Panc1 (cell line): ENCODE data around the gene DPYSL5. TPM values are rescaled to one million over a fixed set of nuclear protein-coding genes. Genes with fewer than 3 reads are reported as not detected.
A peak's percentile ranks its signal among the peaks of the same experiment; 100 is the strongest.

Source experiments
- ATAC-seq: fragments of 200-7000 bp; cut with Tn5 transposase; 2 replicates; pipeline ENCODE4 v1.9.1; 2020; ENCODE audit warnings: mild to moderate bottlenecking, moderate library complexity
- BruUV-seq: library from RNA; stranded (reverse); fragments of 400-500 nt; replicated peaks from 2 replicates; lab custom pipeline; 2021; lab: Mats Ljungman, UMichigan
- CTCF ChIA-PET: fragments of 300-600 bp; sonication (Branson Sonifier 250); formaldehyde crosslinking; loops from one replicate; lab custom pipeline; 2022; ENCODE audit warnings: antibody characterized with exemption; lab: Charles Lee
- POLR2A ChIA-PET: fragments of 300-600 bp; sonication (Branson Sonifier 250); formaldehyde crosslinking; loops from one replicate; lab custom pipeline; 2022; ENCODE audit warnings: antibody characterized with exemption; lab: Charles Lee
- DNase-seq: peaks from one replicate; pipeline ENCODE4 v3.0.0-alpha.2; 2010; ENCODE audit warnings: low read depth, low spot score
- H3K27ac ChIP-seq: 2 replicates; pipeline ENCODE4 v1.5.1; 2011; ENCODE audit warnings: mild to moderate bottlenecking, low read length, inconsistent platforms
- H3K27me3 ChIP-seq: fragments of 200-500 bp; sonication (Bioruptor generic); 2 replicates; pipeline ENCODE4 v1.6.0; 2014; ENCODE audit warnings: low read length, inconsistent platforms; ENCODE audit not compliant: control insufficient read depth, insufficient read depth
- H3K36me3 ChIP-seq: fragments of 200-500 bp; sonication (Bioruptor generic); 2 replicates; pipeline ENCODE4 v1.5.1; 2014; ENCODE audit warnings: inconsistent platforms, mild to moderate bottlenecking, low read length, moderate library complexity; ENCODE audit not compliant: control insufficient read depth, insufficient read depth
- H3K4me1 ChIP-seq: 2 replicates; pipeline ENCODE4 v1.5.1; 2011; ENCODE audit warnings: inconsistent platforms, mild to moderate bottlenecking, low read length, moderate library complexity; ENCODE audit not compliant: control insufficient read depth, insufficient read depth
- H3K4me3 ChIP-seq, 2 experiments: 2 replicates each; pipeline ENCODE4 v1.5.1; 2011 to 2012; ENCODE audit warnings: low read depth in 2 of 2, low read length in 2 of 2, mild to moderate bottlenecking in 2 of 2, inconsistent platforms in 1 of 2, moderate library complexity in 1 of 2
- H3K9me3 ChIP-seq: fragments of 200-500 bp; sonication (Bioruptor generic); 2 replicates; pipeline ENCODE4 v1.5.1; 2014; ENCODE audit warnings: low read depth, mild to moderate bottlenecking, inconsistent platforms, low read length, moderate library complexity; ENCODE audit not compliant: control insufficient read depth, insufficient read depth
- POLR2AphosphoS5 ChIP-seq: IDR thresholded peaks from 2 replicates; pipeline ENCODE4 v1.6.1; 2012; ENCODE audit warnings: mild to moderate bottlenecking, low read depth, low read length, moderate library complexity
- SIN3A ChIP-seq: IDR thresholded peaks from 2 replicates; pipeline ENCODE4 v1.6.1; 2012; ENCODE audit warnings: low read depth, mild to moderate bottlenecking, low read length, moderate library complexity, borderline replicate concordance; ENCODE audit not compliant: insufficient read depth
- TCF7L2 ChIP-seq: IDR thresholded peaks from 2 replicates; pipeline ENCODE4 v1.6.1; 2011; ENCODE audit warnings: mild to moderate bottlenecking, low read depth, low read length, inconsistent platforms
- in situ Hi-C: cut with HindIII; loops from 2 replicates; pipeline ENCODE4 v1.10.0; 2016; ENCODE audit warnings: low sequenced_read_pairs, low pct_unique_long_range_greater_than_20kb
- intact Hi-C: fragments of 100-400 bp; cut with micrococcal nuclease; formaldehyde crosslinking; loops from one replicate; pipeline ENCODE4 v1.10.0; 2022; ENCODE audit not compliant: unreplicated experiment
- total RNA-seq: library from RNA; stranded (reverse); gene quantifications from one replicate; pipeline ENCODE4 v1.2.1, GENCODE V29; 2021; ENCODE audit not compliant: unreplicated experiment
- TF ChIP-seq, protein P1 (sequence below): fragments of 450-650 bp; IDR thresholded peaks from 2 replicates; pipeline ENCODE4 v1.5.1; 2017; ENCODE audit warnings: mild to moderate bottlenecking
- TF ChIP-seq, protein P2 (sequence below), 2 experiments: IDR thresholded peaks; 2 replicates each; pipeline ENCODE4 v1.6.1; 2011 to 2012; ENCODE audit warnings: low read depth in 2 of 2, control low read depth in 1 of 2, low read length in 1 of 2, mild to moderate bottlenecking in 1 of 2, moderate library complexity in 1 of 2; ENCODE audit not compliant: insufficient read depth in 1 of 2

Gene DPYSL5
- total RNA-seq, 1 experiment from 2014 or later, result 0.31 TPM

DNA sequence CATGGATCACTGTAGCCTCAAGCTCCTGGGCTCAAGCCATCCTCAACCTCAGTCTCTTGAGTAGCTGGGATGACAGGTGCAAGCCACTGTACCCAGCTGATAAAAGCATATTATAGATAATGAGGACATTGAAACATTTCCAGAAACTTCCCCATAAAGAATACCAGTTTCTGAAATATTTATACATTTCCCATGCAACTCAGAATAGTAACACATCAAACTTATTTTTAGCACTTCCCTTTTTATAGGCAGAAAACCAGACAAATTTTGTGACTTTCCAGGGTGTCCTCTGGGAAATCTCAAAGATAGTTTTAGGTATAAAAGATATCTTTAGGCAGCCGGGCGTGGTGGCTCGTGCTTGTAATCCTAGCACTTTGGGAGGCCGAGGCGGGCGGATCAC, 25.1 kb upstream of the DPYSL5 start:
- Histone ChIP-seq H3K9me3 (no peaks in the 10 kb centered on the region), H3K27ac (no peak overlapping the region), H3K27me3 (no peaks in the 10 kb centered on the region), H3K4me1 (no peaks in the 10 kb centered on the region), H3K36me3 (no peaks in the 10 kb centered on the region), H3K4me3 (no peak overlapping the region)
- intact Hi-C loops, result no loop called here
- TF ChIP-seq, protein P1, sequence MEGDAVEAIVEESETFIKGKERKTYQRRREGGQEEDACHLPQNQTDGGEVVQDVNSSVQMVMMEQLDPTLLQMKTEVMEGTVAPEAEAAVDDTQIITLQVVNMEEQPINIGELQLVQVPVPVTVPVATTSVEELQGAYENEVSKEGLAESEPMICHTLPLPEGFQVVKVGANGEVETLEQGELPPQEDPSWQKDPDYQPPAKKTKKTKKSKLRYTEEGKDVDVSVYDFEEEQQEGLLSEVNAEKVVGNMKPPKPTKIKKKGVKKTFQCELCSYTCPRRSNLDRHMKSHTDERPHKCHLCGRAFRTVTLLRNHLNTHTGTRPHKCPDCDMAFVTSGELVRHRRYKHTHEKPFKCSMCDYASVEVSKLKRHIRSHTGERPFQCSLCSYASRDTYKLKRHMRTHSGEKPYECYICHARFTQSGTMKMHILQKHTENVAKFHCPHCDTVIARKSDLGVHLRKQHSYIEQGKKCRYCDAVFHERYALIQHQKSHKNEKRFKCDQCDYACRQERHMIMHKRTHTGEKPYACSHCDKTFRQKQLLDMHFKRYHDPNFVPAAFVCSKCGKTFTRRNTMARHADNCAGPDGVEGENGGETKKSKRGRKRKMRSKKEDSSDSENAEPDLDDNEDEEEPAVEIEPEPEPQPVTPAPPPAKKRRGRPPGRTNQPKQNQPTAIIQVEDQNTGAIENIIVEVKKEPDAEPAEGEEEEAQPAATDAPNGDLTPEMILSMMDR, result no peak
- TF ChIP-seq SIN3A (no peak), TCF7L2 (no peak), POLR2AphosphoS5 (no peak)
- TF ChIP-seq, protein P2, sequence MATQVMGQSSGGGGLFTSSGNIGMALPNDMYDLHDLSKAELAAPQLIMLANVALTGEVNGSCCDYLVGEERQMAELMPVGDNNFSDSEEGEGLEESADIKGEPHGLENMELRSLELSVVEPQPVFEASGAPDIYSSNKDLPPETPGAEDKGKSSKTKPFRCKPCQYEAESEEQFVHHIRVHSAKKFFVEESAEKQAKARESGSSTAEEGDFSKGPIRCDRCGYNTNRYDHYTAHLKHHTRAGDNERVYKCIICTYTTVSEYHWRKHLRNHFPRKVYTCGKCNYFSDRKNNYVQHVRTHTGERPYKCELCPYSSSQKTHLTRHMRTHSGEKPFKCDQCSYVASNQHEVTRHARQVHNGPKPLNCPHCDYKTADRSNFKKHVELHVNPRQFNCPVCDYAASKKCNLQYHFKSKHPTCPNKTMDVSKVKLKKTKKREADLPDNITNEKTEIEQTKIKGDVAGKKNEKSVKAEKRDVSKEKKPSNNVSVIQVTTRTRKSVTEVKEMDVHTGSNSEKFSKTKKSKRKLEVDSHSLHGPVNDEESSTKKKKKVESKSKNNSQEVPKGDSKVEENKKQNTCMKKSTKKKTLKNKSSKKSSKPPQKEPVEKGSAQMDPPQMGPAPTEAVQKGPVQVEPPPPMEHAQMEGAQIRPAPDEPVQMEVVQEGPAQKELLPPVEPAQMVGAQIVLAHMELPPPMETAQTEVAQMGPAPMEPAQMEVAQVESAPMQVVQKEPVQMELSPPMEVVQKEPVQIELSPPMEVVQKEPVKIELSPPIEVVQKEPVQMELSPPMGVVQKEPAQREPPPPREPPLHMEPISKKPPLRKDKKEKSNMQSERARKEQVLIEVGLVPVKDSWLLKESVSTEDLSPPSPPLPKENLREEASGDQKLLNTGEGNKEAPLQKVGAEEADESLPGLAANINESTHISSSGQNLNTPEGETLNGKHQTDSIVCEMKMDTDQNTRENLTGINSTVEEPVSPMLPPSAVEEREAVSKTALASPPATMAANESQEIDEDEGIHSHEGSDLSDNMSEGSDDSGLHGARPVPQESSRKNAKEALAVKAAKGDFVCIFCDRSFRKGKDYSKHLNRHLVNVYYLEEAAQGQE (IDR thresholded peaks at IDR 0.05; ENCODE audit: insufficient read depth in 1 of 2, low read depth in 2 of 2, low read length in 1 of 2), result no peak
- CTCF ChIA-PET, result no interaction called here
- POLR2A ChIA-PET, result no interaction called here
- no TSS peak for BruUV-seq
- ATAC-seq (no peak), DNase-seq (no peak)
- in situ Hi-C loops, result no loop called here

DNA sequence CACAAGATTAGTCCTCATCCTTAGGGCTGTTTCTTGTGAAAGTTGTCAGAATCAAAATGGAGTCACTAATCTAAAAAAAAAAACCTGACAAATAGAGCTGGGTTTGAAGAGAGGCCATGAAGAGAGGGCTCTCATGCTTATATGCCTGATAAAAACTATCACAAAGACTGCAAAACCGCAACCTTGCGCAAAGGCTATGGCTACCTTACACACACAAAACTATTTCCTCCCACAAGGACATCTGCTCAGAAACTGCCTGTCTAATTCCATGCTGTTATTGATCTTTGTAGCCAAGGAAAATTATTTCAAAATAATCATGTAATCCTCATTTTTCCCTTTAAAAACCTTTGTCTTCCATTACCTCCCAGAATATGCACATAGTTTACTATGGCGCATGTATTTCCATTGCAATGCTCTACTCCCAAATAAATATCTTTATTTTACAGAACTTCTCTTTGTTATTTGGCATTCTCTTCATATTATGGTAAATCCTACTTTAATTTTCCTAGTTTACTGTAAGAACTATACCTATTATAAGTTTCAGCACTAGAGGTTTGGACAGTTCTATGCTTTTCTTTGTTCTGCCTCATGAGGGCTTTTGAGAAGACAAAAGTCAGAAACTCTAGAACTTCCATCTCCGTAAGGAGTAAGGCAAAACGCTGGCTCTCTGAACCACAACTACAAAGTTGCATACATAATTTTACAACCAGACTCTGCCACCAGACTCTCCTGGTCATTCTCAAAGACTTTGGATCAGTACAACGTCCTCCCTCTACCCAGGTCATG, 9.6 kb upstream of the DPYSL5 start:
- POLR2A ChIA-PET, result no interaction called here
- intact Hi-C loops, result no loop called here
- no peak overlapping the region for H3K27ac ChIP-seq
- H3K27me3 ChIP-seq, result peaks cover 20% of the 10 kb centered on the region
- H3K4me3 ChIP-seq, result no peak overlapping the region
- no peaks in the 10 kb centered on the region for H3K9me3 ChIP-seq
- CTCF ChIA-PET, result no interaction called here
- H3K4me1 ChIP-seq, result no peaks in the 10 kb centered on the region
- TF ChIP-seq, protein P2 (IDR thresholded peaks at IDR 0.05; ENCODE audit: insufficient read depth in 1 of 2, low read depth in 2 of 2, low read length in 1 of 2), result peak; percentile 79 to 92
- no peak for TF ChIP-seq SIN3A
- ATAC-seq (no peak), DNase-seq (no peak)
- no peaks in the 10 kb centered on the region for H3K36me3 ChIP-seq
- in situ Hi-C loops, result no loop called here
- no TSS peak for BruUV-seq
